HG03354 (cell line): ENCODE measurements around the gene GRM7.

Experiments
- ATAC-seq: cut with Tn5 transposase; IDR thresholded peaks from one replicate; pipeline ENCODE4 v1.9.1; 2021; ENCODE audit warnings: mild to moderate bottlenecking; ENCODE audit not compliant: unreplicated experiment, poor library complexity, severe bottlenecking

Gene GRM7

GRCh38 chr3:7368597-7368996, 507.7 kb downstream of the GRM7 start:
- no peak for ATAC-seq

- no peak for ATAC-seq
Measured at GRCh38 chr3:7371693-7372572, 511.0 kb downstream of the GRM7 start.

- ATAC-seq, result no peak
Measured at GRCh38 chr3:7377103-7377502, 516.2 kb downstream of the GRM7 start.

GRCh38 chr3:7381741-7382140, 520.8 kb downstream of the GRM7 start:
- ATAC-seq, result no peak

GRCh38 chr3:7382293-7383010, 521.5 kb downstream of the GRM7 start:
- no peak for ATAC-seq

GRCh38 chr3:7385635-7386034, 524.7 kb downstream of the GRM7 start:
- ATAC-seq, result no peak

- ATAC-seq, result no peak
Measured at GRCh38 chr3:7388026-7388425, 527.1 kb downstream of the GRM7 start.

- no peak for ATAC-seq
Measured at GRCh38 chr3:7392206-7392605, 531.3 kb downstream of the GRM7 start.

GRCh38 chr3:7393944-7394605, 533.2 kb downstream of the GRM7 start:
- no peak for ATAC-seq

GRCh38 chr3:7396534-7396933, 535.6 kb downstream of the GRM7 start:
- no peak for ATAC-seq

- ATAC-seq, result no peak
Measured at GRCh38 chr3:7397097-7397496, 536.2 kb downstream of the GRM7 start.

GRCh38 chr3:7400360-7400759, 539.4 kb downstream of the GRM7 start:
- no peak for ATAC-seq

GRCh38 chr3:7401418-7401817, 540.5 kb downstream of the GRM7 start:
- no peak for ATAC-seq

- ATAC-seq, result no peak
Measured at GRCh38 chr3:7407107-7407506, 546.2 kb downstream of the GRM7 start.

GRCh38 chr3:7410782-7411181, 549.9 kb downstream of the GRM7 start:
- no peak for ATAC-seq

- ATAC-seq, result no peak
Measured at GRCh38 chr3:7421065-7421464, 560.1 kb downstream of the GRM7 start.

GRCh38 chr3:7423036-7423435, 562.1 kb downstream of the GRM7 start:
- no peak for ATAC-seq

- no peak for ATAC-seq
Measured at GRCh38 chr3:7423995-7424394, 563.1 kb downstream of the GRM7 start.

GRCh38 chr3:7428206-7428718, 567.3 kb downstream of the GRM7 start:
- ATAC-seq, result no peak

- no peak for ATAC-seq
Measured at GRCh38 chr3:7432610-7433009, 571.7 kb downstream of the GRM7 start.
